IMR-90 (cell line): ENCODE results near the gene WLS.

Experiments used
- CEBPB ChIP-seq: IDR thresholded peaks from 2 replicates; pipeline ENCODE4 v1.6.1; 2012; ENCODE audit warnings: low read depth, low read length, improper control_type of control experiment
- CHD1 ChIP-seq: IDR thresholded peaks from 2 replicates; pipeline ENCODE4 v1.6.1; 2012; ENCODE audit warnings: low read depth, low read length, improper control_type of control experiment
- FOS ChIP-seq: fragments of 150-350 bp; IDR thresholded peaks from 2 replicates; pipeline ENCODE4 v1.6.1; 2016; ENCODE audit warnings: low read depth, low read length
- MAFK ChIP-seq: IDR thresholded peaks from 2 replicates; pipeline ENCODE4 v1.6.1; 2012; ENCODE audit warnings: low read depth, low read length, improper control_type of control experiment
- MXI1 ChIP-seq: IDR thresholded peaks from 2 replicates; pipeline ENCODE4 v1.6.1; 2012; ENCODE audit warnings: low read depth, mild to moderate bottlenecking, low read length, moderate library complexity, borderline replicate concordance
- POLR2A ChIP-seq: IDR thresholded peaks from 2 replicates; pipeline ENCODE4 v1.6.1; 2012; ENCODE audit warnings: mild to moderate bottlenecking, low read depth, low read length
- RAD21 ChIP-seq: IDR thresholded peaks from 2 replicates; pipeline ENCODE4 v1.6.1; 2012; ENCODE audit warnings: low read length, improper control_type of control experiment
- RCOR1 ChIP-seq: IDR thresholded peaks from 2 replicates; pipeline ENCODE4 v1.6.1; 2012; ENCODE audit warnings: mild to moderate bottlenecking, low read length, improper control_type of control experiment; ENCODE audit not compliant: insufficient replicate concordance
- RFX5 ChIP-seq: IDR thresholded peaks from 2 replicates; pipeline ENCODE4 v1.8.0; 2012; ENCODE audit warnings: low read depth, mild to moderate bottlenecking, low read length, moderate library complexity
- SMC3 ChIP-seq: fragments of 150-350 bp; IDR thresholded peaks from 2 replicates; pipeline ENCODE4 v1.6.1; 2016; ENCODE audit warnings: low read depth, mild to moderate bottlenecking, antibody characterized with exemption, low read length, moderate library complexity
- TF ChIP-seq, protein P1 (sequence below): conservative IDR thresholded peaks from 2 replicates; pipeline ENCODE4 v1.5.1; 2012; ENCODE audit warnings: mild to moderate bottlenecking, low read depth, low read length, improper control_type of control experiment
- TF ChIP-seq, protein P2 (sequence below): fragments of 150-350 bp; IDR thresholded peaks from 2 replicates; pipeline ENCODE4 v1.6.1; 2017; ENCODE audit warnings: mild to moderate bottlenecking, antibody characterized with exemption, low read length, low read depth

DNA sequence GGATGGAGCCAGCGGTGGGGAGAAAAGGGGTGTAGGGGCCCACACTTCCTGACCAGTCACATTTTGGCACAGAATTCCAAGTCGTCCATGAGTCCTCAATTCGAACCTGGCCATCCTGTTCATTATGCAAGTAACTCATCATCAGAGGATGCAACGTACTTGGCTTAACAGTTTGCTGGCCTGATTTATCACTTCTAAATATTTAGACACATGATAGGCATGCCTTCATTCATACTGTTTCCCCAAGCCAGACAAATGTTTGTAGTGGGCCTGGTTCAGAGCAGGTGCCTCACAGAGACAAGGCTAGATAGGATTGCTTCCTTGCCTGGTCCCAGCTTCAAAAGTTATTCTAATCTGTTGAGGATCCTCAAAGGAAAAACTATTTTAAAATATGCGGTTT lies 66.7 kb downstream of the WLS start:
- TF ChIP-seq, protein P1, sequence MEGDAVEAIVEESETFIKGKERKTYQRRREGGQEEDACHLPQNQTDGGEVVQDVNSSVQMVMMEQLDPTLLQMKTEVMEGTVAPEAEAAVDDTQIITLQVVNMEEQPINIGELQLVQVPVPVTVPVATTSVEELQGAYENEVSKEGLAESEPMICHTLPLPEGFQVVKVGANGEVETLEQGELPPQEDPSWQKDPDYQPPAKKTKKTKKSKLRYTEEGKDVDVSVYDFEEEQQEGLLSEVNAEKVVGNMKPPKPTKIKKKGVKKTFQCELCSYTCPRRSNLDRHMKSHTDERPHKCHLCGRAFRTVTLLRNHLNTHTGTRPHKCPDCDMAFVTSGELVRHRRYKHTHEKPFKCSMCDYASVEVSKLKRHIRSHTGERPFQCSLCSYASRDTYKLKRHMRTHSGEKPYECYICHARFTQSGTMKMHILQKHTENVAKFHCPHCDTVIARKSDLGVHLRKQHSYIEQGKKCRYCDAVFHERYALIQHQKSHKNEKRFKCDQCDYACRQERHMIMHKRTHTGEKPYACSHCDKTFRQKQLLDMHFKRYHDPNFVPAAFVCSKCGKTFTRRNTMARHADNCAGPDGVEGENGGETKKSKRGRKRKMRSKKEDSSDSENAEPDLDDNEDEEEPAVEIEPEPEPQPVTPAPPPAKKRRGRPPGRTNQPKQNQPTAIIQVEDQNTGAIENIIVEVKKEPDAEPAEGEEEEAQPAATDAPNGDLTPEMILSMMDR, result no peak
- no peak for TF ChIP-seq CEBPB
- TF ChIP-seq POLR2A, result no peak
- TF ChIP-seq CHD1, result no peak
- no peak for TF ChIP-seq MXI1
- TF ChIP-seq, protein P2, sequence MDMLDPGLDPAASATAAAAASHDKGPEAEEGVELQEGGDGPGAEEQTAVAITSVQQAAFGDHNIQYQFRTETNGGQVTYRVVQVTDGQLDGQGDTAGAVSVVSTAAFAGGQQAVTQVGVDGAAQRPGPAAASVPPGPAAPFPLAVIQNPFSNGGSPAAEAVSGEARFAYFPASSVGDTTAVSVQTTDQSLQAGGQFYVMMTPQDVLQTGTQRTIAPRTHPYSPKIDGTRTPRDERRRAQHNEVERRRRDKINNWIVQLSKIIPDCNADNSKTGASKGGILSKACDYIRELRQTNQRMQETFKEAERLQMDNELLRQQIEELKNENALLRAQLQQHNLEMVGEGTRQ, result no peak
- no peak for TF ChIP-seq RAD21
- TF ChIP-seq RFX5, result no peak
- no peak for TF ChIP-seq SMC3
- TF ChIP-seq RCOR1, result no peak
- TF ChIP-seq FOS, result no peak
- TF ChIP-seq MAFK, result no peak
